BJ (cell line): Measurements from ENCODE around the gene SGTA. TPM values are rescaled to one million over a fixed set of nuclear protein-coding genes. Genes with fewer than 3 reads are reported as not detected.

ENCODE experiments used
- CTCF ChIA-PET: fragments of 350-600 bp; formaldehyde crosslinking; extraction: SDS; loops from one replicate; lab custom pipeline; 2021; ENCODE audit warnings: antibody characterized with exemption, inconsistent platforms; lab: Yijun Ruan, JAX
- POLR2A ChIA-PET: fragments of 300-600 bp; sonication (Branson Sonifier 250); formaldehyde crosslinking; extraction: SDS; loops from one replicate; lab custom pipeline; 2021; ENCODE audit warnings: antibody characterized with exemption; lab: Charles Lee
- DNase-seq: peaks from one replicate; pipeline ENCODE4 v3.0.0-alpha.2; 2011; ENCODE audit warnings: low read depth
- H3K27me3 ChIP-seq: 2 replicates; pipeline ENCODE4 v1.6.0; 2011; ENCODE audit warnings: low read length; ENCODE audit not compliant: control insufficient read depth, insufficient read depth
- H3K36me3 ChIP-seq: 2 replicates; pipeline ENCODE4 v1.5.1; 2011; ENCODE audit warnings: low read length; ENCODE audit not compliant: control insufficient read depth, insufficient read depth
- H3K4me3 ChIP-seq: 2 replicates; pipeline ENCODE4 v1.5.1; 2011; ENCODE audit warnings: low read depth, mild to moderate bottlenecking, control low read depth, low read length
- CTCF ChIP-seq: IDR thresholded peaks from 2 replicates; pipeline ENCODE4 v1.5.1; 2011; ENCODE audit warnings: low read depth, mild to moderate bottlenecking, control low read depth, inconsistent platforms, low read length, moderate library complexity; ENCODE audit not compliant: insufficient read depth
- polyA plus RNA-seq: library from polyadenylated mRNA; depleted of rRNA; stranded (reverse); fragments of >200 nt; gene quantifications from 2 replicates; pipeline ENCODE4 v1.2.3, GENCODE V29; 2011

SGTA gene
- polyA plus RNA-seq, 1 experiment = 88.2 TPM

GRCh38 chr19:2732883-2733282 lies 50.2 kb downstream of the SGTA start:
- ChIA-PET POLR2A (no interaction called here), CTCF (no interaction called here)
- H3K4me3 ChIP-seq = no peak overlapping the region
- no peak for TF ChIP-seq CTCF
- H3K36me3 ChIP-seq = peaks cover 10% of the 10 kb centered on the region
- no peak for DNase-seq
- no peaks in the 10 kb centered on the region for H3K27me3 ChIP-seq

- ChIA-PET POLR2A (no interaction called here), CTCF (interaction anchor here (1.5 kb wide), 1 partner anchor 84 kb away, joined by 3 read pairs; no protein-coding TSS in a partner anchor)
- TF ChIP-seq CTCF = no peak
- H3K4me3 ChIP-seq = no peak overlapping the region
- H3K27me3 ChIP-seq = no peaks in the 10 kb centered on the region
- H3K36me3 ChIP-seq = peaks cover 10% of the 10 kb centered on the region
- no peak for DNase-seq
Observed at GRCh38 chr19:2732157-2732725, 50.8 kb downstream of the SGTA start.

- ChIA-PET POLR2A (no interaction called here), CTCF (interaction anchor here (1.5 kb wide), 1 partner anchor 83 kb away, joined by 3 read pairs; no protein-coding TSS in a partner anchor)
- peaks cover 3% of the 10 kb centered on the region; the same call in 1 of the 2 replicates for H3K27me3 ChIP-seq
- TF ChIP-seq CTCF = no peak
- H3K4me3 ChIP-seq = no peak overlapping the region
- no peak for DNase-seq
- H3K36me3 ChIP-seq = peaks cover 8% of the 10 kb centered on the region
Observed at GRCh38 chr19:2731181-2731995, 51.7 kb downstream of the SGTA start.

GRCh38 chr19:2729943-2730818 lies 52.9 kb downstream of the SGTA start:
- POLR2A ChIA-PET = no interaction called here
- H3K4me3 ChIP-seq = no peak overlapping the region
- peaks cover 4% of the 10 kb centered on the region; the same call in 1 of the 2 replicates for H3K27me3 ChIP-seq
- H3K36me3 ChIP-seq = peaks cover 5% of the 10 kb centered on the region
- TF ChIP-seq CTCF = no peak
- DNase-seq = no peak
- CTCF ChIA-PET = interaction anchor here (0.9 to 1.6 kb wide), 2 partner anchors 9 to 82 kb away, joined by 3 to 7 read pairs; no protein-coding TSS in a partner anchor
